ENCODE measurements around the gene MTMR1.

GRCh38 chrX:150648296-150648940, 44.8 kb upstream of the MTMR1 start:
- no peak for TF ChIP-seq CTCF (IDR thresholded peaks at IDR 0.05)
- TF ChIP-seq POLR2A (IDR thresholded peaks at IDR 0.05): no peak
